Dendritic cell treated with granulocyte-macrophage colony-stimulating factor and Interleukin-4, amounts not matched to agents 40 ng/mL and 50 ng/mL, for 4 days (primary cell): Measurements from ENCODE around the gene FRY.

Source experiments
- H3K27ac Mint-ChIP-seq: one replicate; pipeline ENCODE4 v1.8.0; 2022; ENCODE audit warnings: mild to moderate bottlenecking, mixed read lengths
- H3K27me3 Mint-ChIP-seq: one replicate; pipeline ENCODE4 v1.8.0; 2022; ENCODE audit warnings: mild to moderate bottlenecking, mixed read lengths
- H3K36me3 Mint-ChIP-seq: one replicate; pipeline ENCODE4 v1.8.0; 2022; ENCODE audit warnings: low read depth, mixed read lengths
- H3K4me1 Mint-ChIP-seq: one replicate; pipeline ENCODE4 v1.8.0; 2022; ENCODE audit warnings: low read depth, mixed read lengths
- H3K4me3 Mint-ChIP-seq: one replicate; pipeline ENCODE4 v1.8.0; 2022; ENCODE audit warnings: mild to moderate bottlenecking, moderate library complexity, mixed read lengths
- H3K9me3 Mint-ChIP-seq: one replicate; pipeline ENCODE4 v1.8.0; 2022; ENCODE audit warnings: mixed read lengths
- intact Hi-C: fragments of 100-400 bp; cut with micrococcal nuclease; formaldehyde crosslinking; loops from one replicate; pipeline ENCODE4 v1.15.0; 2022

FRY gene

GRCh38 chr13:32039056-32039455 lies 7.5 kb downstream of the FRY start:
- H3K36me3 Mint-ChIP-seq = peaks cover 6% of the 10 kb centered on the region
- no peak overlapping the region for H3K27ac Mint-ChIP-seq
- intact Hi-C loops = loop anchor here (10.0 kb wide), 1 partner anchor 276 kb away; the partner anchor contains the start of genes BRCA2 and ZAR1L

GRCh38 chr13:32039528-32039927 lies 8.0 kb downstream of the FRY start:
- H3K36me3 Mint-ChIP-seq = peaks cover 6% of the 10 kb centered on the region
- H3K27me3 Mint-ChIP-seq = no peaks in the 10 kb centered on the region
- intact Hi-C loops = loop anchor here (10.0 kb wide), 1 partner anchor 275 kb away; the partner anchor contains the start of genes BRCA2 and ZAR1L
- H3K4me1 Mint-ChIP-seq = peaks cover 42% of the 10 kb centered on the region
- no peak overlapping the region for H3K27ac Mint-ChIP-seq
- no peak overlapping the region for H3K4me3 Mint-ChIP-seq
- peaks cover 6% of the 10 kb centered on the region for H3K9me3 Mint-ChIP-seq

More at GRCh38 chr13:32039056-32039455, 7.5 kb downstream of the FRY start:
- Mint-ChIP-seq H3K9me3 (peaks cover 6% of the 10 kb centered on the region), H3K4me1 (peaks cover 43% of the 10 kb centered on the region), H3K4me3 (no peak overlapping the region), H3K27me3 (no peaks in the 10 kb centered on the region)

GRCh38 chr13:32040052-32040642 lies 8.6 kb downstream of the FRY start:
- Mint-ChIP-seq H3K36me3 (peaks cover 6% of the 10 kb centered on the region), H3K4me3 (no peak overlapping the region), H3K27ac (no peak overlapping the region), H3K9me3 (peaks cover 6% of the 10 kb centered on the region), H3K27me3 (no peaks in the 10 kb centered on the region), H3K4me1 (peaks cover 44% of the 10 kb centered on the region)
- intact Hi-C loops = no loop called here

- Mint-ChIP-seq H3K4me3 (no peak overlapping the region), H3K9me3 (peaks cover 6% of the 10 kb centered on the region), H3K27me3 (no peaks in the 10 kb centered on the region), H3K4me1 (peaks cover 47% of the 10 kb centered on the region), H3K27ac (no peak overlapping the region), H3K36me3 (peaks cover 6% of the 10 kb centered on the region)
- intact Hi-C loops = no loop called here
These were observed 9.1 kb downstream of the FRY start for GRCh38 chr13:32040689-32041088.

- Mint-ChIP-seq H3K4me3 (no peak overlapping the region), H3K4me1 (peaks cover 47% of the 10 kb centered on the region), H3K9me3 (peaks cover 6% of the 10 kb centered on the region), H3K27me3 (no peaks in the 10 kb centered on the region), H3K27ac (no peak overlapping the region), H3K36me3 (peaks cover 6% of the 10 kb centered on the region)
- intact Hi-C loops = no loop called here
These were observed 9.9 kb downstream of the FRY start for GRCh38 chr13:32041429-32041828.

GRCh38 chr13:32042551-32042950 lies 11.0 kb downstream of the FRY start:
- peaks cover 44% of the 10 kb centered on the region for H3K4me1 Mint-ChIP-seq
- H3K4me3 Mint-ChIP-seq = no peak overlapping the region
- intact Hi-C loops = no loop called here
- H3K27me3 Mint-ChIP-seq = no peaks in the 10 kb centered on the region
- peaks cover 6% of the 10 kb centered on the region for H3K36me3 Mint-ChIP-seq
- H3K9me3 Mint-ChIP-seq = peaks cover 6% of the 10 kb centered on the region
- peak overlapping the region; percentile 12 for H3K27ac Mint-ChIP-seq

GRCh38 chr13:32044446-32044845 lies 12.9 kb downstream of the FRY start:
- Mint-ChIP-seq H3K27ac (no peak overlapping the region), H3K36me3 (peaks cover 6% of the 10 kb centered on the region), H3K4me1 (peaks cover 61% of the 10 kb centered on the region), H3K4me3 (no peak overlapping the region), H3K27me3 (no peaks in the 10 kb centered on the region), H3K9me3 (peaks cover 6% of the 10 kb centered on the region)
- intact Hi-C loops = no loop called here

- Mint-ChIP-seq H3K27me3 (no peaks in the 10 kb centered on the region), H3K36me3 (peaks cover 6% of the 10 kb centered on the region), H3K9me3 (peaks cover 6% of the 10 kb centered on the region), H3K4me3 (no peak overlapping the region), H3K27ac (peak overlapping the region; percentile 28), H3K4me1 (peaks cover 66% of the 10 kb centered on the region)
- intact Hi-C loops = loop anchor here (5.0 kb wide), 1 partner anchor 72 kb away; no protein-coding TSS in a partner anchor
These were observed 14.0 kb downstream of the FRY start for GRCh38 chr13:32045537-32045936.

- H3K4me3 Mint-ChIP-seq = peak overlapping the region; percentile 26
- peaks cover 6% of the 10 kb centered on the region for H3K36me3 Mint-ChIP-seq
- no peaks in the 10 kb centered on the region for H3K27me3 Mint-ChIP-seq
- peak overlapping the region; percentile 80 for H3K27ac Mint-ChIP-seq
- H3K4me1 Mint-ChIP-seq = peaks cover 70% of the 10 kb centered on the region
- H3K9me3 Mint-ChIP-seq = peaks cover 6% of the 10 kb centered on the region
- intact Hi-C loops = loop anchor here (5.0 kb wide), 1 partner anchor 71 kb away; no protein-coding TSS in a partner anchor
These were observed 14.6 kb downstream of the FRY start for GRCh38 chr13:32045982-32046785.

GRCh38 chr13:32047088-32047487 lies 15.5 kb downstream of the FRY start:
- Mint-ChIP-seq H3K36me3 (peaks cover 6% of the 10 kb centered on the region), H3K9me3 (peaks cover 6% of the 10 kb centered on the region), H3K4me3 (no peak overlapping the region), H3K27ac (peak overlapping the region; percentile 76), H3K4me1 (peaks cover 70% of the 10 kb centered on the region), H3K27me3 (no peaks in the 10 kb centered on the region)
- intact Hi-C loops = loop anchor here (5.0 kb wide), 1 partner anchor 70 kb away; no protein-coding TSS in a partner anchor

GRCh38 chr13:32047793-32048192 lies 16.2 kb downstream of the FRY start:
- Mint-ChIP-seq H3K27ac (peak overlapping the region; percentile 76), H3K9me3 (peaks cover 3% of the 10 kb centered on the region), H3K4me1 (peaks cover 63% of the 10 kb centered on the region), H3K4me3 (no peak overlapping the region), H3K36me3 (peaks cover 3% of the 10 kb centered on the region), H3K27me3 (no peaks in the 10 kb centered on the region)
- intact Hi-C loops = loop anchor here (5.0 kb wide), 1 partner anchor 70 kb away; no protein-coding TSS in a partner anchor

- Mint-ChIP-seq H3K36me3 (no peaks in the 10 kb centered on the region), H3K27ac (peak overlapping the region; percentile 26), H3K27me3 (no peaks in the 10 kb centered on the region), H3K9me3 (no peaks in the 10 kb centered on the region), H3K4me3 (no peak overlapping the region), H3K4me1 (peaks cover 60% of the 10 kb centered on the region)
- intact Hi-C loops = loop anchor here (5.0 kb wide), 1 partner anchor 68 kb away; no protein-coding TSS in a partner anchor
These were observed 17.2 kb downstream of the FRY start for GRCh38 chr13:32048816-32049215.

- Mint-ChIP-seq H3K36me3 (no peaks in the 10 kb centered on the region), H3K9me3 (no peaks in the 10 kb centered on the region), H3K27ac (peak overlapping the region; percentile 20), H3K4me3 (no peak overlapping the region), H3K4me1 (peaks cover 40% of the 10 kb centered on the region), H3K27me3 (no peaks in the 10 kb centered on the region)
- intact Hi-C loops = no loop called here
These were observed 19.6 kb downstream of the FRY start for GRCh38 chr13:32051156-32051555.

GRCh38 chr13:32056316-32056715 lies 24.7 kb downstream of the FRY start:
- Mint-ChIP-seq H3K4me3 (no peak overlapping the region), H3K27me3 (no peaks in the 10 kb centered on the region)

More at GRCh38 chr13:32056316-32056715, 24.7 kb downstream of the FRY start:
- no peaks in the 10 kb centered on the region for H3K36me3 Mint-ChIP-seq
- intact Hi-C loops = no loop called here
- H3K27ac Mint-ChIP-seq = no peak overlapping the region
- peaks cover 3% of the 10 kb centered on the region for H3K4me1 Mint-ChIP-seq
- no peaks in the 10 kb centered on the region for H3K9me3 Mint-ChIP-seq
